GM12865 (cell line): ENCODE results near the gene PIN4.

Experiments
- DNase-seq: peaks from one replicate; pipeline ENCODE4 v3.0.0; 2010; ENCODE audit warnings: low read depth
- H3K4me3 ChIP-seq: 2 replicates; pipeline ENCODE4 v1.5.1; 2011; ENCODE audit warnings: mild to moderate bottlenecking, low read depth, low read length, control low read depth
- CTCF ChIP-seq: IDR thresholded peaks from 2 replicates; pipeline ENCODE4 v1.5.1; 2011; ENCODE audit warnings: low read length, control low read depth, low read depth, inconsistent platforms; ENCODE audit not compliant: insufficient read depth; ENCODE audit errors: missing control alignments

The PIN4 gene

GRCh38 chrX:72142094-72142793 lies 39.3 kb upstream of the PIN4 start:
- TF ChIP-seq CTCF = no peak
- DNase-seq = no peak

GRCh38 chrX:72142794-72143608 lies 38.6 kb upstream of the PIN4 start:
- no peak for DNase-seq
- TF ChIP-seq CTCF = no peak

More at GRCh38 chrX:72142094-72142793, 39.3 kb upstream of the PIN4 start:
- H3K4me3 ChIP-seq = no peak overlapping the region

GRCh38 chrX:72143609-72143907 lies 38.0 kb upstream of the PIN4 start:
- no peak for DNase-seq
- no peak for TF ChIP-seq CTCF
- no peak overlapping the region for H3K4me3 ChIP-seq

More at GRCh38 chrX:72142794-72143608, 38.6 kb upstream of the PIN4 start:
- no peak overlapping the region for H3K4me3 ChIP-seq

- no peak for TF ChIP-seq CTCF
- peak; percentile 22 for DNase-seq
Measured at GRCh38 chrX:72145181-72145580, 36.4 kb upstream of the PIN4 start.

GRCh38 chrX:72146527-72146926 lies 35.0 kb upstream of the PIN4 start:
- no peak for TF ChIP-seq CTCF
- DNase-seq = no peak
- no peak overlapping the region for H3K4me3 ChIP-seq

More at GRCh38 chrX:72145181-72145580, 36.4 kb upstream of the PIN4 start:
- no peak overlapping the region for H3K4me3 ChIP-seq

- DNase-seq = no peak
- no peak for TF ChIP-seq CTCF
- H3K4me3 ChIP-seq = no peak overlapping the region
Measured at GRCh38 chrX:72158773-72159172, 22.8 kb upstream of the PIN4 start.
